Right lobe of liver (tissue), 4 donors: Measurements from ENCODE around the gene STPG4.

ENCODE experiments used
- POLR2A ChIP-seq: fragments of 450-650 bp; IDR thresholded peaks from one replicate; pipeline ENCODE4 v1.6.1; 2017; ENCODE audit warnings: antibody characterized with exemption, mild to moderate bottlenecking
- TF ChIP-seq, protein P1 (sequence below), 4 donors: fragments of 200-600 bp in 3 of 4; fragments of 450-650 bp in 1 of 4; IDR thresholded peaks; one replicate each; pipeline versions ENCODE4 v1.5.1 to v1.8.0; 2016 to 2022; ENCODE audit warnings: antibody characterized with exemption in 4 of 4, mild to moderate bottlenecking in 2 of 4
- donor health status: DM: no; HTN: no; CAD: no.
- donor health status: DM: no; HTN: no; CAD: no.
- donor health status: DM: no; HTN: yes; CAD: no.

DNA sequence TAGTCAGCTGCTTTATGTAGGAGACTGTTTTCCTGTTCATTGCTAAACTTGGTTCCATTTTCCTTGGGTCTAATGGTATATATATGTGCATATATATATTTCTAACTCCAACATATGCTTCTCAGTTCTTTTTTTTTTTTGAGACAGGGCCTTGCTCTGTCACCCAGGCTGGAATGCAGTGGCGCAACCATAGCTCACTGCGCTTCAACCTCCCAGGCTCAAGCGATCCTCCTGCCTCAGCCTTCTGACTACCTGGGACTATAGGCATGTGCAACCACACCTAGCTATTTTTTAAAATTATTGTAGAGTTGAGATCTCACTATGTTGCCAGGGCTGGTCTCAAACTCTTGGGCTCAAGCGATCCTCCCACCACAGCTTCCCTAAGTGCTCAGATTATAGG is 22.1 kb downstream of the STPG4 start:
- TF ChIP-seq, protein P1, sequence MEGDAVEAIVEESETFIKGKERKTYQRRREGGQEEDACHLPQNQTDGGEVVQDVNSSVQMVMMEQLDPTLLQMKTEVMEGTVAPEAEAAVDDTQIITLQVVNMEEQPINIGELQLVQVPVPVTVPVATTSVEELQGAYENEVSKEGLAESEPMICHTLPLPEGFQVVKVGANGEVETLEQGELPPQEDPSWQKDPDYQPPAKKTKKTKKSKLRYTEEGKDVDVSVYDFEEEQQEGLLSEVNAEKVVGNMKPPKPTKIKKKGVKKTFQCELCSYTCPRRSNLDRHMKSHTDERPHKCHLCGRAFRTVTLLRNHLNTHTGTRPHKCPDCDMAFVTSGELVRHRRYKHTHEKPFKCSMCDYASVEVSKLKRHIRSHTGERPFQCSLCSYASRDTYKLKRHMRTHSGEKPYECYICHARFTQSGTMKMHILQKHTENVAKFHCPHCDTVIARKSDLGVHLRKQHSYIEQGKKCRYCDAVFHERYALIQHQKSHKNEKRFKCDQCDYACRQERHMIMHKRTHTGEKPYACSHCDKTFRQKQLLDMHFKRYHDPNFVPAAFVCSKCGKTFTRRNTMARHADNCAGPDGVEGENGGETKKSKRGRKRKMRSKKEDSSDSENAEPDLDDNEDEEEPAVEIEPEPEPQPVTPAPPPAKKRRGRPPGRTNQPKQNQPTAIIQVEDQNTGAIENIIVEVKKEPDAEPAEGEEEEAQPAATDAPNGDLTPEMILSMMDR (IDR thresholded peaks at IDR 0.05) = no peak
- no peak for TF ChIP-seq POLR2A
